H4 (cell line): Measurements from ENCODE around the gene TMEM51. TPM values are rescaled to one million over a fixed set of nuclear protein-coding genes. Genes with fewer than 3 reads are reported as not detected.

ENCODE experiments used
- DNase-seq: peaks from one replicate; pipeline ENCODE4 v3.0.0-alpha.2; 2015; ENCODE audit warnings: low spot score
- total RNA-seq: library from RNA; depleted of rRNA; stranded (reverse); fragments of >200 nt; shearing (Covaris generic); gene quantifications from 2 replicates; pipeline ENCODE4 v1.2.3, GENCODE V29; 2014

Gene TMEM51
- total RNA-seq, 1 experiment from 2014 or later = 5.8 TPM

GRCh38 chr1:15195420-15196052 lies 42.0 kb downstream of the TMEM51 start:
- DNase-seq = no peak

GRCh38 chr1:15196069-15196468 lies 42.5 kb downstream of the TMEM51 start:
- DNase-seq = no peak

- DNase-seq = no peak
These were observed 43.4 kb downstream of the TMEM51 start for GRCh38 chr1:15196807-15197530.

GRCh38 chr1:15197591-15198447 lies 44.3 kb downstream of the TMEM51 start:
- no peak for DNase-seq

- no peak for DNase-seq
These were observed 45.1 kb downstream of the TMEM51 start for GRCh38 chr1:15198684-15199083.

- DNase-seq = no peak
These were observed 47.7 kb downstream of the TMEM51 start for GRCh38 chr1:15201221-15201620.

GRCh38 chr1:15201849-15202551 lies 48.5 kb downstream of the TMEM51 start:
- no peak for DNase-seq

GRCh38 chr1:15204931-15205330 lies 51.4 kb downstream of the TMEM51 start:
- DNase-seq = no peak

GRCh38 chr1:15205586-15206346 lies 52.2 kb downstream of the TMEM51 start:
- no peak for DNase-seq

- no peak for DNase-seq
These were observed 53.0 kb downstream of the TMEM51 start for GRCh38 chr1:15206418-15207030.

- no peak for DNase-seq
These were observed 53.7 kb downstream of the TMEM51 start for GRCh38 chr1:15207031-15207828.

- DNase-seq = no peak
These were observed 54.4 kb downstream of the TMEM51 start for GRCh38 chr1:15207829-15208429.

GRCh38 chr1:15210651-15211375 lies 57.3 kb downstream of the TMEM51 start:
- no peak for DNase-seq

- no peak for DNase-seq
These were observed 57.9 kb downstream of the TMEM51 start for GRCh38 chr1:15211424-15211823.

GRCh38 chr1:15212216-15212953 lies 58.8 kb downstream of the TMEM51 start:
- no peak for DNase-seq

- no peak for DNase-seq
These were observed 59.4 kb downstream of the TMEM51 start for GRCh38 chr1:15212954-15213291.

- DNase-seq = no peak
These were observed 59.8 kb downstream of the TMEM51 start for GRCh38 chr1:15213341-15213821.

GRCh38 chr1:15214527-15214926 lies 61.0 kb downstream of the TMEM51 start:
- DNase-seq = no peak
